ENCODE data around the gene ZFR2.

The ZFR2 gene

DNA sequence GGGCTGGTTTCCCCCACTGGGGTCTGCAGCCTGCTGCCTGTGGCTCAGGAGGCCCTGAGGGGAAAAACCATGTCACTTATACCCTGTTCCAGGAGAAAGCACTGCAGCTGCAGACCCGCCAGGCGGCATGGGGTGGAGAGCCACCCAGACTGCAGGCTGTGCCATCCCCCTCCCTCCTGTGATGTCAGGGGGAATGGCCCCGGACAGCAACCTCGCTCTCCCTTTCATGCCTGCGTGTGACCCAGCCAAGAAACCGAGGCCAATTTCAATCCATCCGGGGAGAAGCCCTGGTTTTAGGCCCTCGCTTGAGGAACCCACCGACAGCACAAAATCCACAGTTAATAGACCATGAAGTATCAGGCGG is 45.5 kb downstream of the ZFR2 start:
- TF ChIP-seq, protein P1, sequence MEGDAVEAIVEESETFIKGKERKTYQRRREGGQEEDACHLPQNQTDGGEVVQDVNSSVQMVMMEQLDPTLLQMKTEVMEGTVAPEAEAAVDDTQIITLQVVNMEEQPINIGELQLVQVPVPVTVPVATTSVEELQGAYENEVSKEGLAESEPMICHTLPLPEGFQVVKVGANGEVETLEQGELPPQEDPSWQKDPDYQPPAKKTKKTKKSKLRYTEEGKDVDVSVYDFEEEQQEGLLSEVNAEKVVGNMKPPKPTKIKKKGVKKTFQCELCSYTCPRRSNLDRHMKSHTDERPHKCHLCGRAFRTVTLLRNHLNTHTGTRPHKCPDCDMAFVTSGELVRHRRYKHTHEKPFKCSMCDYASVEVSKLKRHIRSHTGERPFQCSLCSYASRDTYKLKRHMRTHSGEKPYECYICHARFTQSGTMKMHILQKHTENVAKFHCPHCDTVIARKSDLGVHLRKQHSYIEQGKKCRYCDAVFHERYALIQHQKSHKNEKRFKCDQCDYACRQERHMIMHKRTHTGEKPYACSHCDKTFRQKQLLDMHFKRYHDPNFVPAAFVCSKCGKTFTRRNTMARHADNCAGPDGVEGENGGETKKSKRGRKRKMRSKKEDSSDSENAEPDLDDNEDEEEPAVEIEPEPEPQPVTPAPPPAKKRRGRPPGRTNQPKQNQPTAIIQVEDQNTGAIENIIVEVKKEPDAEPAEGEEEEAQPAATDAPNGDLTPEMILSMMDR (conservative IDR thresholded peaks at IDR 0.05; ENCODE audit: control insufficient read depth, insufficient read depth, low read depth, low read length), result no peak
- no peak for DNase-seq (ENCODE audit: low read depth)

DNA sequence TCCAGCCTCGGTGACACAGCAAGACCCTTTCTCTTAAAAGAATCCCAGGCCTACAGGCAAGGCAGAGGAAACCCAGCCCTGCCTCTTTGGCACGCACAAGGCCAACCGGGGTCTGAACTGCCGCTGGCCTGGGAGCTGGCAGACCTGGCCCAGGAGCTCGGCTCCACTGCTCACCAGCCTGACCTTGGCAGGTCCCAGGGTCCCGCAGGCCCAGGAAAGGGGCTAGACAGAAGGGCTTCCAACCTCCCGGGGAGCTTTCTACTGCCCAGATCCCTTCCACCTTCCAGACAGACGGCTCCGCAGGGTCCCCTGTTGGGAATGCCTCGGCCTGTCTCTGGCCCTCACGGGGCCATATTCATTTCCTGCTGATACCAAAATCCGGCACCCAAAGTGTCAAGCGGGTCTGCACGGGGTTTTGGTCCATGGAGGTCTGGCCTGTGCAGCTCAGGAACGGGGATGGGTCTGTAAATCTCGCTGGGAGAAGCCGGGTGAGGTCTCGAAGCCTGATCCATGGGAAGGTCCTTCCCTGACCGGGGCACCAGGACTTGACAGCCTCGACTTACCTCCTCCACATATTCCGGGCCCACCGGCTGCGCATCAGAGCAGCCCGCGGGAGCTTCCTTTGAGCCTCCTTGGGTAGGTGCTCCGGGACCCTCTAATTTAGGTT is 46.0 kb downstream of the ZFR2 start:
- TF ChIP-seq, protein P1 (conservative IDR thresholded peaks at IDR 0.05; ENCODE audit: control insufficient read depth, insufficient read depth, low read depth, low read length), result no peak
- no peak for DNase-seq (ENCODE audit: low read depth)
- no peak overlapping the region for H3K4me3 ChIP-seq (ENCODE audit: control insufficient read depth, low read depth, low read length)

More for the DNA sequence above, 45.5 kb downstream of the ZFR2 start:
- H3K4me3 ChIP-seq (ENCODE audit: control insufficient read depth, low read depth, low read length), result no peak overlapping the region

GRCh38 chr19:3821857-3822364 is 46.9 kb downstream of the ZFR2 start:
- TF ChIP-seq, protein P1 (conservative IDR thresholded peaks at IDR 0.05; ENCODE audit: control insufficient read depth, insufficient read depth, low read depth, low read length), result peak; percentile 67
- peak; percentile 20 for DNase-seq (ENCODE audit: low read depth)
- H3K4me3 ChIP-seq (ENCODE audit: control insufficient read depth, low read depth, low read length), result no peak overlapping the region

DNA sequence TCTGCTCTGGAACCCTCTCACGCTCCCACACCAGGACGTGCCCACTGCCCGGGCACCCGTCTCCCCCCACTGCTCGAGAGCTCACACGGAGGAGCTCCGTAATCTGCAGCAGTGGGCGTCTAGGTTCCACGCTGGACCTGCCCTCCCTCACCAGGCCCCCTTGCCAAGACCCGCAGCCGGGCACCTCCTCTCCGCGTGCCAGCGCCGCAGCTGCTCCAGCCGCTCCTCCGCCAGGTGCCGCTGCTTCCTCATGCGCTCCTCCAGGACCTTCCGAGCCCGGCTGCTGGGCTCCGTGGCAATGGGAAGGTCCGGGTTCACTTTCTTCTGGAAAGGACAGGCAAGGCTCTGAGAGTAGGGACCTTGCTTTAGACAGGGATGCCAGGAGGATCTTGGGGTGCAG is 47.7 kb downstream of the ZFR2 start:
- no peak for DNase-seq (ENCODE audit: low read depth)
- H3K4me3 ChIP-seq (ENCODE audit: control insufficient read depth, low read depth, low read length), result no peak overlapping the region
- TF ChIP-seq, protein P1 (conservative IDR thresholded peaks at IDR 0.05; ENCODE audit: control insufficient read depth, insufficient read depth, low read depth, low read length), result no peak

- H3K4me3 ChIP-seq (ENCODE audit: control insufficient read depth, low read depth, low read length), result no peak overlapping the region
- TF ChIP-seq, protein P1 (conservative IDR thresholded peaks at IDR 0.05; ENCODE audit: control insufficient read depth, insufficient read depth, low read depth, low read length), result no peak
- DNase-seq (ENCODE audit: low read depth), result no peak
These were observed 48.8 kb downstream of the ZFR2 start for GRCh38 chr19:3819989-3820388.

DNA sequence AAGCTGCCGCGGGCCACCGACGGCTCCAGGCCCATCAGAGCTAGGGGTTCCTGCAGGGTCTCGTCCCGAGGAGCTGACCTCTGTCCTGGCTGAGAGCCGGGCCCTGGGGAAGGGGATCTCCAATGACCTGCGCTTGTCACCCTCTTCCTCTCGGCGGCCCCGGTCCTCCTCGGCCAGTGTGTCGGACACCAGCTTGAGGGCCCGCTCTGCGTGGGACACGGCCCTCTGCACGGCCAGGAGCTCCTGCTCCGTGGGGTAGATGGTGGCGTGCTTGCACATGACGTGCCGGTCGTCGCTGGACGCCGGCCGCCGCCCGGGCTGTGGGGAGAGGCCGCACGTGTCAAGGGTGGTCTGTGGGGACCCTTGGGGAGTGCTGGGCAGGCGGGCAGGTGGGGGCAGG is 49.9 kb downstream of the ZFR2 start:
- TF ChIP-seq, protein P1 (conservative IDR thresholded peaks at IDR 0.05; ENCODE audit: control insufficient read depth, insufficient read depth, low read depth, low read length), result no peak
- no peak for DNase-seq (ENCODE audit: low read depth)
- no peak overlapping the region for H3K4me3 ChIP-seq (ENCODE audit: control insufficient read depth, low read depth, low read length)

Data from fibroblast of mammary gland (primary cell).